IMR-90 (cell line): ENCODE results near the gene GPR149. TPM values are rescaled to one million over a fixed set of nuclear protein-coding genes. Genes with fewer than 3 reads are reported as not detected.
A peak's percentile ranks its signal among the peaks of the same experiment; 100 is the strongest.

Experiments used
- ATAC-seq: fragments of 200-7000 bp; cut with Tn5 transposase; 2 replicates; pipeline ENCODE4 v1.9.1; 2020; ENCODE audit warnings: low read depth, mild to moderate bottlenecking, moderate library complexity
- BruUV-seq: library from RNA; stranded (reverse); fragments of 400-500 nt; replicated peaks from 2 replicates; lab custom pipeline; 2021; lab: Mats Ljungman, UMichigan
- CTCF ChIA-PET: fragments of 300-600 bp; formaldehyde crosslinking; extraction: SDS; loops from one replicate; lab custom pipeline; 2021; ENCODE audit warnings: antibody characterized with exemption; lab: Yijun Ruan, JAX
- POLR2A ChIA-PET: fragments of 300-600 bp; sonication (Branson Sonifier 250); formaldehyde crosslinking; loops from one replicate; lab custom pipeline; 2022; ENCODE audit warnings: antibody characterized with exemption; ENCODE audit not compliant: unreplicated experiment; lab: Charles Lee
- DNase-seq: peaks from one replicate; pipeline ENCODE4 v3.0.0; 2013
- H2AFZ ChIP-seq: replicated peaks from 2 replicates; pipeline ENCODE3; 2013; ENCODE audit warnings: low read length, mild to moderate bottlenecking; ENCODE audit not compliant: poor library complexity
- H2AK5ac ChIP-seq: 2 replicates; pipeline ENCODE4 v1.6.1; 2013; ENCODE audit warnings: low read depth, low read length, inconsistent platforms
- H2AK9ac ChIP-seq: replicated peaks from 2 replicates; pipeline ENCODE3; 2013; ENCODE audit warnings: mild to moderate bottlenecking, low read depth, low read length, moderate library complexity; ENCODE audit not compliant: poor library complexity
- H2BK120ac ChIP-seq: 2 replicates; pipeline ENCODE4 v1.6.1; 2013; ENCODE audit warnings: low read depth, low read length, inconsistent platforms
- H2BK15ac ChIP-seq: 3 replicates; pipeline ENCODE4 v1.6.1; 2013; ENCODE audit warnings: low read depth, low read length, inconsistent platforms
- H2BK20ac ChIP-seq: 2 replicates; pipeline ENCODE4 v1.6.1; 2013; ENCODE audit warnings: low read depth, mild to moderate bottlenecking, inconsistent platforms, low read length, moderate library complexity
- H2BK5ac ChIP-seq: 2 replicates; pipeline ENCODE4 v1.6.1; 2013; ENCODE audit warnings: mild to moderate bottlenecking, low read depth, low read length, inconsistent platforms; ENCODE audit not compliant: poor library complexity, severe bottlenecking
- H3K14ac ChIP-seq: replicated peaks from 2 replicates; pipeline ENCODE4 v1.6.1; 2013; ENCODE audit warnings: low read depth, low read length, inconsistent platforms
- H3K18ac ChIP-seq: 2 replicates; pipeline ENCODE4 v1.6.1; 2013; ENCODE audit warnings: low read depth, low read length, control low read depth
- H3K23ac ChIP-seq: 2 replicates; pipeline ENCODE4 v1.6.1; 2013; ENCODE audit warnings: low read depth, low read length, inconsistent platforms
- H3K27ac ChIP-seq: 2 replicates; pipeline ENCODE4 v1.5.1; 2013; ENCODE audit warnings: mild to moderate bottlenecking, control low read depth, low read length; ENCODE audit not compliant: insufficient read depth
- H3K27me3 ChIP-seq: 2 replicates; pipeline ENCODE4 v1.6.1; 2013; ENCODE audit warnings: low read length; ENCODE audit not compliant: control insufficient read depth, insufficient read depth
- H3K36me3 ChIP-seq: 2 replicates; pipeline ENCODE4 v1.6.1; 2013; ENCODE audit warnings: low read length, mixed read lengths; ENCODE audit not compliant: control insufficient read depth, insufficient read depth
- H3K4ac ChIP-seq: 2 replicates; pipeline ENCODE4 v1.6.1; 2013; ENCODE audit warnings: low read depth, low read length, inconsistent platforms
- H3K4me1 ChIP-seq: 2 replicates; pipeline ENCODE4 v1.6.1; 2013; ENCODE audit warnings: low read length, mixed read lengths; ENCODE audit not compliant: control insufficient read depth, insufficient read depth
- H3K4me2 ChIP-seq: 2 replicates; pipeline ENCODE4 v1.6.1; 2013; ENCODE audit warnings: low read depth, mild to moderate bottlenecking, control low read depth, low read length, moderate library complexity
- H3K4me3 ChIP-seq: 2 replicates; pipeline ENCODE4 v1.5.1; 2013; ENCODE audit warnings: low read depth, mild to moderate bottlenecking, control low read depth, low read length, moderate library complexity; ENCODE audit not compliant: insufficient read depth
- H3K56ac ChIP-seq: 2 replicates; pipeline ENCODE4 v1.6.1; 2013; ENCODE audit warnings: low read length, inconsistent platforms; ENCODE audit not compliant: insufficient read depth; ENCODE audit errors: extremely low read depth
- H3K79me1 ChIP-seq, 2 experiments: 2 replicates each; pipeline ENCODE4 v1.6.1; 2013; ENCODE audit warnings: low read length in 2 of 2, inconsistent platforms in 1 of 2, low read depth in 1 of 2
- H3K9ac ChIP-seq: 2 replicates; pipeline ENCODE4 v1.6.1; 2013; ENCODE audit warnings: low read depth, low read length, control low read depth
- H3K9me1 ChIP-seq: 2 replicates; pipeline ENCODE4 v1.6.1; 2013; ENCODE audit warnings: low read length, inconsistent platforms; ENCODE audit not compliant: insufficient read depth
- H3K9me3 ChIP-seq: 2 replicates; pipeline ENCODE4 v1.6.1; 2013; ENCODE audit warnings: low read length; ENCODE audit not compliant: control insufficient read depth, insufficient read depth
- H4K20me1 ChIP-seq: 2 replicates; pipeline ENCODE4 v1.6.1; 2013; ENCODE audit warnings: low read length, inconsistent platforms; ENCODE audit not compliant: insufficient read depth
- H4K5ac ChIP-seq: 2 replicates; pipeline ENCODE4 v1.6.1; 2013; ENCODE audit warnings: mild to moderate bottlenecking, low read depth, low read length, control low read depth
- H4K8ac ChIP-seq, 2 experiments: 2 replicates each; pipeline ENCODE4 v1.6.1; 2013; ENCODE audit warnings: low read depth in 2 of 2, low read length in 2 of 2, control low read depth in 1 of 2, inconsistent platforms in 1 of 2
- H4K91ac ChIP-seq: 2 replicates; pipeline ENCODE4 v1.6.1; 2013; ENCODE audit warnings: low read depth, low read length, inconsistent platforms; ENCODE audit not compliant: insufficient read depth
- BHLHE40 ChIP-seq: fragments of 150-350 bp; IDR thresholded peaks from 2 replicates; pipeline ENCODE4 v1.6.1; 2016; ENCODE audit warnings: mild to moderate bottlenecking, low read depth, low read length
- CEBPB ChIP-seq: IDR thresholded peaks from 2 replicates; pipeline ENCODE4 v1.6.1; 2012; ENCODE audit warnings: low read depth, low read length, improper control_type of control experiment
- CHD1 ChIP-seq: IDR thresholded peaks from 2 replicates; pipeline ENCODE4 v1.6.1; 2012; ENCODE audit warnings: low read depth, low read length, improper control_type of control experiment
- ELK1 ChIP-seq: fragments of 150-350 bp; IDR thresholded peaks from 2 replicates; pipeline ENCODE4 v1.6.1; 2016; ENCODE audit warnings: low read depth, mild to moderate bottlenecking, low read length, moderate library complexity, borderline replicate concordance
- FOS ChIP-seq: fragments of 150-350 bp; IDR thresholded peaks from 2 replicates; pipeline ENCODE4 v1.6.1; 2016; ENCODE audit warnings: low read depth, low read length
- MAFK ChIP-seq: IDR thresholded peaks from 2 replicates; pipeline ENCODE4 v1.6.1; 2012; ENCODE audit warnings: low read depth, low read length, improper control_type of control experiment
- MAZ ChIP-seq: IDR thresholded peaks from 2 replicates; pipeline ENCODE4 v1.6.1; 2012; ENCODE audit warnings: low read depth, mild to moderate bottlenecking, low read length, improper control_type of control experiment, moderate library complexity, borderline replicate concordance
- MXI1 ChIP-seq: IDR thresholded peaks from 2 replicates; pipeline ENCODE4 v1.6.1; 2012; ENCODE audit warnings: low read depth, mild to moderate bottlenecking, low read length, moderate library complexity, borderline replicate concordance
- NFE2L2 ChIP-seq: fragments of 150-350 bp; IDR thresholded peaks from 2 replicates; pipeline ENCODE4 v1.6.1; 2016; ENCODE audit warnings: low read depth, mild to moderate bottlenecking, low read length
- POLR2A ChIP-seq: IDR thresholded peaks from 2 replicates; pipeline ENCODE4 v1.6.1; 2012; ENCODE audit warnings: mild to moderate bottlenecking, low read depth, low read length
- RAD21 ChIP-seq: IDR thresholded peaks from 2 replicates; pipeline ENCODE4 v1.6.1; 2012; ENCODE audit warnings: low read length, improper control_type of control experiment
- RCOR1 ChIP-seq: IDR thresholded peaks from 2 replicates; pipeline ENCODE4 v1.6.1; 2012; ENCODE audit warnings: mild to moderate bottlenecking, low read length, improper control_type of control experiment; ENCODE audit not compliant: insufficient replicate concordance
- RFX5 ChIP-seq: IDR thresholded peaks from 2 replicates; pipeline ENCODE4 v1.8.0; 2012; ENCODE audit warnings: low read depth, mild to moderate bottlenecking, low read length, moderate library complexity
- SMC3 ChIP-seq: fragments of 150-350 bp; IDR thresholded peaks from 2 replicates; pipeline ENCODE4 v1.6.1; 2016; ENCODE audit warnings: low read depth, mild to moderate bottlenecking, antibody characterized with exemption, low read length, moderate library complexity
- USF2 ChIP-seq: fragments of 150-350 bp; IDR thresholded peaks from 2 replicates; pipeline ENCODE4 v1.6.1; 2017; ENCODE audit warnings: mild to moderate bottlenecking, antibody characterized with exemption, low read length, low read depth
- dilution Hi-C: fragments of 300-500 bp; cut with HindIII; formaldehyde crosslinking; loops from one replicate; pipeline ENCODE4 v1.14.3; 2018; ENCODE audit warnings: low sequenced_read_pairs; ENCODE audit not compliant: unreplicated experiment
- in situ Hi-C: fragments of 300-500 bp; cut with MboI; formaldehyde crosslinking; loops from 3 replicates; pipeline ENCODE4 v1.14.3; 2019; ENCODE audit warnings: low sequenced_read_pairs, inconsistent platforms, mixed read lengths
- intact Hi-C: fragments of 100-400 bp; cut with micrococcal nuclease; formaldehyde crosslinking; loops from 2 replicates; pipeline ENCODE4 v1.10.0; 2022
- polyA plus RNA-seq, 3 experiments: library from polyadenylated mRNA; depleted of rRNA; stranded (reverse); fragments of >200 nt; gene quantifications; 2 replicates each; pipeline ENCODE4 v1.2.3, GENCODE V29; 2012; ENCODE audit warnings: low replicate concordance in 1 of 3
- total RNA-seq: library from RNA; depleted of rRNA; stranded (reverse); fragments of >200 nt; gene quantifications from 2 replicates; pipeline ENCODE4 v1.2.3, GENCODE V29; 2012
- TF ChIP-seq, protein P1 (sequence below): conservative IDR thresholded peaks from 2 replicates; pipeline ENCODE4 v1.5.1; 2012; ENCODE audit warnings: mild to moderate bottlenecking, low read depth, low read length, improper control_type of control experiment

The GPR149 gene
- total and polyA plus RNA-seq, 2 of the 4 experiments (the other 2 are of a cell fraction), result not detected

- in situ Hi-C loops (no loop called here), dilution Hi-C loops (no loop called here), intact Hi-C loops (no loop called here)
- no peaks in the 10 kb centered on the region for H3K9me1 ChIP-seq
- no peak overlapping the region for H2AK9ac ChIP-seq
- H4K5ac ChIP-seq, result no peak overlapping the region
- H3K79me1 ChIP-seq, result peaks cover 4 to 7% of the 10 kb centered on the region in 2 experiments
- H4K91ac ChIP-seq, result no peak overlapping the region
- H3K56ac ChIP-seq, result no peak overlapping the region
- H3K4me2 ChIP-seq, result no peak overlapping the region
- no peak overlapping the region for H2BK120ac ChIP-seq
- no peaks in the 10 kb centered on the region for H4K20me1 ChIP-seq
- no peak overlapping the region for H3K18ac ChIP-seq
- H4K8ac ChIP-seq, result no peak overlapping the region
- DNase-seq (peak; percentile 59), ATAC-seq (peak; percentile 88)
- ChIA-PET POLR2A (no interaction called here), CTCF (no interaction called here)
- H2AFZ ChIP-seq, result no peak overlapping the region
- no peak overlapping the region for H2BK5ac ChIP-seq
- H3K27me3 ChIP-seq, result no peaks in the 10 kb centered on the region
- no peak overlapping the region for H3K23ac ChIP-seq
- H3K27ac ChIP-seq, result no peak overlapping the region
- H3K14ac ChIP-seq, result no peak overlapping the region
- H3K36me3 ChIP-seq, result peaks cover 31% of the 10 kb centered on the region
- no peaks in the 10 kb centered on the region for H3K4me1 ChIP-seq
- no peak overlapping the region for H3K4ac ChIP-seq
- no peak overlapping the region for H3K9ac ChIP-seq
- no peak overlapping the region for H2AK5ac ChIP-seq
- H2BK15ac ChIP-seq, result no peak overlapping the region
- no TSS peak for BruUV-seq
- TF ChIP-seq, protein P1, sequence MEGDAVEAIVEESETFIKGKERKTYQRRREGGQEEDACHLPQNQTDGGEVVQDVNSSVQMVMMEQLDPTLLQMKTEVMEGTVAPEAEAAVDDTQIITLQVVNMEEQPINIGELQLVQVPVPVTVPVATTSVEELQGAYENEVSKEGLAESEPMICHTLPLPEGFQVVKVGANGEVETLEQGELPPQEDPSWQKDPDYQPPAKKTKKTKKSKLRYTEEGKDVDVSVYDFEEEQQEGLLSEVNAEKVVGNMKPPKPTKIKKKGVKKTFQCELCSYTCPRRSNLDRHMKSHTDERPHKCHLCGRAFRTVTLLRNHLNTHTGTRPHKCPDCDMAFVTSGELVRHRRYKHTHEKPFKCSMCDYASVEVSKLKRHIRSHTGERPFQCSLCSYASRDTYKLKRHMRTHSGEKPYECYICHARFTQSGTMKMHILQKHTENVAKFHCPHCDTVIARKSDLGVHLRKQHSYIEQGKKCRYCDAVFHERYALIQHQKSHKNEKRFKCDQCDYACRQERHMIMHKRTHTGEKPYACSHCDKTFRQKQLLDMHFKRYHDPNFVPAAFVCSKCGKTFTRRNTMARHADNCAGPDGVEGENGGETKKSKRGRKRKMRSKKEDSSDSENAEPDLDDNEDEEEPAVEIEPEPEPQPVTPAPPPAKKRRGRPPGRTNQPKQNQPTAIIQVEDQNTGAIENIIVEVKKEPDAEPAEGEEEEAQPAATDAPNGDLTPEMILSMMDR, result no peak
- TF ChIP-seq BHLHE40 (no peak), POLR2A (no peak), SMC3 (no peak), NFE2L2 (no peak), FOS (no peak), MXI1 (no peak), RFX5 (no peak), RAD21 (no peak), MAFK (no peak), RCOR1 (no peak), MAZ (no peak), USF2 (no peak), CHD1 (no peak), ELK1 (no peak), CEBPB (no peak)
- H2BK20ac ChIP-seq, result no peak overlapping the region
- H3K9me3 ChIP-seq, result no peaks in the 10 kb centered on the region
- H3K4me3 ChIP-seq, result no peak overlapping the region
Measured at GRCh38 chr3:154304116-154304786, 125.7 kb downstream of the GPR149 start.
